ENCODE data around the gene RAB31.

Gene RAB31

GRCh38 chr18:9782073-9782857 is 74.2 kb downstream of the RAB31 start:
- H3K18ac ChIP-seq (ENCODE audit: low read depth in 1 of 2, low read length in 2 of 2) = peak overlapping the region; percentile 76 to 94
- H3K9me3 ChIP-seq (ENCODE audit: control insufficient read depth, low read length) = no peaks in the 10 kb centered on the region
- no peak overlapping the region for H2BK5ac ChIP-seq (ENCODE audit: low read depth, low read length, poor library complexity, severe bottlenecking)
- H2BK12ac ChIP-seq (ENCODE audit: low read length in 2 of 2) = peak overlapping the region; percentile 65 to 85
- peak overlapping the region; percentile 83 for H2AK5ac ChIP-seq (ENCODE audit: low read length, severe bottlenecking)
- peak overlapping the region; percentile 34 to 84 for H3K4ac ChIP-seq (ENCODE audit: low read depth in 1 of 2, low read length in 2 of 2)
- peak overlapping the region; percentile 49 for H4K8ac ChIP-seq (ENCODE audit: low read length)
- H3K36me3 ChIP-seq (ENCODE audit: control insufficient read depth in 1 of 2, insufficient read depth in 2 of 2, low read depth in 1 of 2, low read length in 2 of 2) = peaks cover 0 to 6% of the 10 kb centered on the region in 2 experiments
- peak overlapping the region; percentile 93 for H2BK15ac ChIP-seq (ENCODE audit: low read depth, poor library complexity, severe bottlenecking)
- no peak overlapping the region for H3K27ac ChIP-seq (ENCODE audit: low read length, poor library complexity, severe bottlenecking)
- H3K79me1 ChIP-seq (replicated peaks; ENCODE audit: low read length, poor library complexity, severe bottlenecking) = peaks cover 1% of the 10 kb centered on the region
- peaks cover 4% of the 10 kb centered on the region for H3K4me1 ChIP-seq (ENCODE audit: control insufficient read depth, insufficient read depth, low read depth, low read length)
- peak overlapping the region; percentile 90 for H4K91ac ChIP-seq (ENCODE audit: low read length)
- peak overlapping the region in 1 of 2 experiments; percentile 0 for H3K14ac ChIP-seq (ENCODE audit: low read length in 2 of 2)
- no peak overlapping the region for H3K4me3 ChIP-seq (ENCODE audit: insufficient read depth in 1 of 2, low read depth in 1 of 2, low read length in 2 of 2)
- DNase-seq = peak; percentile 95
- peak overlapping the region; percentile 34 for H3K9ac ChIP-seq (ENCODE audit: low read length)
- H2BK120ac ChIP-seq (ENCODE audit: low read depth, low read length) = peak overlapping the region; percentile 9
- H2AFZ ChIP-seq (ENCODE audit: low read depth, low read length) = no peak overlapping the region
- WGBS = 81% methylated on average over 10 of the region's 11 CpGs
- no peak overlapping the region for H3K4me2 ChIP-seq (ENCODE audit: low read length, poor library complexity, severe bottlenecking)
- no peaks in the 10 kb centered on the region for H3K27me3 ChIP-seq (ENCODE audit: control insufficient read depth in 1 of 2, insufficient read depth in 1 of 2, low read length in 2 of 2)
- H3K23ac ChIP-seq (ENCODE audit: low read length in 2 of 2) = no peak overlapping the region

- H3K14ac ChIP-seq (ENCODE audit: low read length in 2 of 2) = no peak overlapping the region
- no peak overlapping the region for H3K23ac ChIP-seq (ENCODE audit: low read length in 2 of 2)
- no peak overlapping the region for H2BK12ac ChIP-seq (ENCODE audit: low read length in 2 of 2)
- H3K4me3 ChIP-seq (ENCODE audit: insufficient read depth in 1 of 2, low read depth in 1 of 2, low read length in 2 of 2) = no peak overlapping the region
- no peak overlapping the region for H2BK120ac ChIP-seq (ENCODE audit: low read depth, low read length)
- no peaks in the 10 kb centered on the region for H3K9me3 ChIP-seq (ENCODE audit: control insufficient read depth, low read length)
- H3K4me1 ChIP-seq (ENCODE audit: control insufficient read depth, insufficient read depth, low read depth, low read length) = peaks cover 4% of the 10 kb centered on the region
- no peaks in the 10 kb centered on the region for H3K27me3 ChIP-seq (ENCODE audit: control insufficient read depth in 1 of 2, insufficient read depth in 1 of 2, low read length in 2 of 2)
- H3K36me3 ChIP-seq (ENCODE audit: control insufficient read depth in 1 of 2, insufficient read depth in 2 of 2, low read depth in 1 of 2, low read length in 2 of 2) = peaks cover 0 to 3% of the 10 kb centered on the region in 2 experiments
- H3K9ac ChIP-seq (ENCODE audit: low read length) = no peak overlapping the region
- no peak overlapping the region for H3K4me2 ChIP-seq (ENCODE audit: low read length, poor library complexity, severe bottlenecking)
- no peaks in the 10 kb centered on the region for H3K79me1 ChIP-seq (replicated peaks; ENCODE audit: low read length, poor library complexity, severe bottlenecking)
- 100% methylated on average over 2 of the region's 3 CpGs for WGBS
- no peak overlapping the region for H2AK5ac ChIP-seq (ENCODE audit: low read length, severe bottlenecking)
- no peak for DNase-seq
- no peak overlapping the region for H3K18ac ChIP-seq (ENCODE audit: low read depth in 1 of 2, low read length in 2 of 2)
- no peak overlapping the region for H4K91ac ChIP-seq (ENCODE audit: low read length)
- H3K27ac ChIP-seq (ENCODE audit: low read length, poor library complexity, severe bottlenecking) = no peak overlapping the region
- no peak overlapping the region for H3K4ac ChIP-seq (ENCODE audit: low read depth in 1 of 2, low read length in 2 of 2)
- no peak overlapping the region for H2BK5ac ChIP-seq (ENCODE audit: low read depth, low read length, poor library complexity, severe bottlenecking)
- H4K8ac ChIP-seq (ENCODE audit: low read length) = no peak overlapping the region
- H2BK15ac ChIP-seq (ENCODE audit: low read depth, poor library complexity, severe bottlenecking) = no peak overlapping the region
- H2AFZ ChIP-seq (ENCODE audit: low read depth, low read length) = no peak overlapping the region
These were observed 78.5 kb downstream of the RAB31 start for GRCh38 chr18:9786631-9787030.

- 100% methylated on average over 1 of the region's 1 CpG for WGBS
These were observed 78.9 kb downstream of the RAB31 start for GRCh38 chr18:9787036-9787435.

GRCh38 chr18:9787712-9788111 is 79.6 kb downstream of the RAB31 start:
- Histone ChIP-seq H3K9ac (ENCODE audit: low read length) (no peak overlapping the region), H2BK5ac (ENCODE audit: low read depth, low read length, poor library complexity, severe bottlenecking) (no peak overlapping the region), H3K4me2 (ENCODE audit: low read length, poor library complexity, severe bottlenecking) (no peak overlapping the region), H3K27me3 (ENCODE audit: control insufficient read depth in 1 of 2, insufficient read depth in 1 of 2, low read length in 2 of 2) (no peaks in the 10 kb centered on the region), H4K8ac (ENCODE audit: low read length) (no peak overlapping the region), H3K4me3 (ENCODE audit: insufficient read depth in 1 of 2, low read depth in 1 of 2, low read length in 2 of 2) (no peak overlapping the region), H3K27ac (ENCODE audit: low read length, poor library complexity, severe bottlenecking) (no peak overlapping the region), H3K36me3 (ENCODE audit: control insufficient read depth in 1 of 2, insufficient read depth in 2 of 2, low read depth in 1 of 2, low read length in 2 of 2) (peaks cover 3 to 9% of the 10 kb centered on the region in 2 experiments), H2AK5ac (ENCODE audit: low read length, severe bottlenecking) (no peak overlapping the region), H3K4me1 (ENCODE audit: control insufficient read depth, insufficient read depth, low read depth, low read length) (no peaks in the 10 kb centered on the region), H3K4ac (ENCODE audit: low read depth in 1 of 2, low read length in 2 of 2) (no peak overlapping the region), H3K9me3 (ENCODE audit: control insufficient read depth, low read length) (no peaks in the 10 kb centered on the region), H2BK120ac (ENCODE audit: low read depth, low read length) (no peak overlapping the region), H3K14ac (ENCODE audit: low read length in 2 of 2) (no peak overlapping the region), H3K18ac (ENCODE audit: low read depth in 1 of 2, low read length in 2 of 2) (no peak overlapping the region), H2BK12ac (ENCODE audit: low read length in 2 of 2) (no peak overlapping the region), H2AFZ (ENCODE audit: low read depth, low read length) (no peak overlapping the region), H4K91ac (ENCODE audit: low read length) (no peak overlapping the region), H3K79me1 (replicated peaks; ENCODE audit: low read length, poor library complexity, severe bottlenecking) (no peaks in the 10 kb centered on the region), H2BK15ac (ENCODE audit: low read depth, poor library complexity, severe bottlenecking) (no peak overlapping the region), H3K23ac (ENCODE audit: low read length in 2 of 2) (no peak overlapping the region)
- DNase-seq = no peak
- WGBS = 98% methylated on average over 5 of the region's 6 CpGs

More at GRCh38 chr18:9787036-9787435, 78.9 kb downstream of the RAB31 start:
- Histone ChIP-seq H3K36me3 (ENCODE audit: control insufficient read depth in 1 of 2, insufficient read depth in 2 of 2, low read depth in 1 of 2, low read length in 2 of 2) (peaks cover 0 to 3% of the 10 kb centered on the region in 2 experiments), H3K9me3 (ENCODE audit: control insufficient read depth, low read length) (no peaks in the 10 kb centered on the region), H3K79me1 (replicated peaks; ENCODE audit: low read length, poor library complexity, severe bottlenecking) (no peaks in the 10 kb centered on the region), H2BK5ac (ENCODE audit: low read depth, low read length, poor library complexity, severe bottlenecking) (no peak overlapping the region), H4K8ac (ENCODE audit: low read length) (no peak overlapping the region), H3K27me3 (ENCODE audit: control insufficient read depth in 1 of 2, insufficient read depth in 1 of 2, low read length in 2 of 2) (no peaks in the 10 kb centered on the region), H2AK5ac (ENCODE audit: low read length, severe bottlenecking) (no peak overlapping the region), H2BK120ac (ENCODE audit: low read depth, low read length) (no peak overlapping the region), H3K27ac (ENCODE audit: low read length, poor library complexity, severe bottlenecking) (no peak overlapping the region), H2BK12ac (ENCODE audit: low read length in 2 of 2) (no peak overlapping the region), H3K18ac (ENCODE audit: low read depth in 1 of 2, low read length in 2 of 2) (no peak overlapping the region), H3K23ac (ENCODE audit: low read length in 2 of 2) (no peak overlapping the region), H3K14ac (ENCODE audit: low read length in 2 of 2) (no peak overlapping the region), H3K4me2 (ENCODE audit: low read length, poor library complexity, severe bottlenecking) (no peak overlapping the region), H3K4ac (ENCODE audit: low read depth in 1 of 2, low read length in 2 of 2) (no peak overlapping the region), H3K4me1 (ENCODE audit: control insufficient read depth, insufficient read depth, low read depth, low read length) (peaks cover 1% of the 10 kb centered on the region), H4K91ac (ENCODE audit: low read length) (no peak overlapping the region), H2BK15ac (ENCODE audit: low read depth, poor library complexity, severe bottlenecking) (no peak overlapping the region), H3K4me3 (ENCODE audit: insufficient read depth in 1 of 2, low read depth in 1 of 2, low read length in 2 of 2) (no peak overlapping the region), H2AFZ (ENCODE audit: low read depth, low read length) (no peak overlapping the region), H3K9ac (ENCODE audit: low read length) (no peak overlapping the region)
- DNase-seq = no peak

Data from mesenchymal stem cell (in vitro differentiated cells and primary cell).